Renal cortex interstitium (tissue), 11 donors: ENCODE measurements around the gene ITGA6. TPM values are rescaled to one million over a fixed set of nuclear protein-coding genes. Genes with fewer than 3 reads are reported as not detected.
"Not testable (repeated sequence)": the region's sequence is repeated elsewhere in the genome, so short reads cannot be mapped to it uniquely, and the experiment has no call there.

Experiments used
- DNase-seq, 11 donors: peaks; one replicate each; pipeline ENCODE4 v3.0.0-alpha.2; 2013; ENCODE audit warnings: low read depth in 9 of 11, low spot score in 4 of 11; ENCODE audit errors: extremely low read depth in 1 of 11
- polyA plus RNA-seq, 3 donors: library from polyadenylated mRNA; unstranded; fragments of 120-200 nt; gene quantifications; one replicate each; pipeline ENCODE4 v1.2.1, GENCODE V29; 2013; ENCODE audit not compliant: insufficient read length in 3 of 3

The ITGA6 gene
- polyA plus RNA-seq, 3 donors: 102 to 124 (median 116) TPM

DNA sequence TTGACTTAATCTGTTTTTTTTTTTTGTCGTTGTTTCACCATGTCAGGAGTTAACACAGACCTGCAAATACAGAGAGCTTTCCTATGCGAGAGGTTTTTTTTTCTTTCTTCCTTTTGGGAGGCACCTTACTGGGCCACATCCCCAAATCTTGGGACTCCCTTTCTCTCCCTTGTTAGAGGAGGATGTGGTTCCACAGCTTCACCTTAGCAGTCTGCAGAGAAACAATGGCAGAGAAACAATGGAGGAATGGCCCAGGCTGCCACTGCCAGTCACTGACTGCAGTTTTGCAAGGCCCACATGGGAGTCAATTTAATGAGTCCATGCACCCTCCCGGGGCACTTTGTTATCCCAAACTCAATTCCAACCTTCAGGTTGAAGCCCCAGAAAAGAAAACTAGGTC, 107.7 kb downstream of the ITGA6 start:
- DNase-seq: no peak

- DNase-seq: not testable (repeated sequence)
Observed at GRCh38 chr2:172537851-172538250, 110.5 kb downstream of the ITGA6 start.

- DNase-seq: no peak
Observed at GRCh38 chr2:172539767-172540166, 112.4 kb downstream of the ITGA6 start.

DNA sequence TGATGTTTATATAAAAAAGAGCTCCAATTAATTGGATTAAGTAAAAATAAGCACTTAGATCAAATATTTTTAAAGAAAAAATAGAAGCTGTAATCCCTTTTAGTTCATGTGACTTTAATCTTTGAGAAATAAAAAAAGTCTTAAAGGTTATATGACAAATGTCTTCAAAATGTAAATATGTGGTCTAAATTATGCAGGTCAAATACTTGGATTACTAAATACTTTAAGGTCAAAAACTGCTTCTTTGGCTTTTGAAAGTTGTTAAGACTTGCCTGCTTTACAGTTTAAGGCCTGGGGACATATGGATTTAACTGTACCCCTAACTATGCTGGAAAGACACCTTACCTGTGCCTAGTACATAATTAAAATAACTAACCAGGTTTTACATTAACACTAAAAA, 113.0 kb downstream of the ITGA6 start:
- no peak for DNase-seq

- no peak for DNase-seq
Observed at GRCh38 chr2:172545408-172546075, 118.2 kb downstream of the ITGA6 start.

DNA sequence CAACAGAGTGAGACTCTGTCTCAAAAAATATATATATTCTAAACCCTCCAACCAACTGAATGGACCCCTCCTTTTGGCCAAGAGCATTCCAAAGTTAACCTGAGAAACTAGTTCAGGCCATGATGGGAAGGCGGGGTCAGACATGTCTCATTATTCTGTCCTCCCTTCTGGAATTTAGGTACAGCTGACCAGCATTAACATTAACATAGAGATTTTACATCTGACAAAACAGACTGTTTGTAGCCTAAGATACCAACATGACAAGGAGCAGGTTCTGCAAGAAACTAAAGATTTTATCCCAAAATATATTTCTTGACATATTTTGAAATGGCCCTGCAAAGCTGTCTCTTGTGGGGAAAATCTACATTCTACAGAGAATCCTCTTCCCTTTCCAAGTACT, 121.7 kb downstream of the ITGA6 start:
- no peak for DNase-seq

- not testable (repeated sequence) for DNase-seq
Observed at GRCh38 chr2:172549802-172550201, 122.4 kb downstream of the ITGA6 start.

DNA sequence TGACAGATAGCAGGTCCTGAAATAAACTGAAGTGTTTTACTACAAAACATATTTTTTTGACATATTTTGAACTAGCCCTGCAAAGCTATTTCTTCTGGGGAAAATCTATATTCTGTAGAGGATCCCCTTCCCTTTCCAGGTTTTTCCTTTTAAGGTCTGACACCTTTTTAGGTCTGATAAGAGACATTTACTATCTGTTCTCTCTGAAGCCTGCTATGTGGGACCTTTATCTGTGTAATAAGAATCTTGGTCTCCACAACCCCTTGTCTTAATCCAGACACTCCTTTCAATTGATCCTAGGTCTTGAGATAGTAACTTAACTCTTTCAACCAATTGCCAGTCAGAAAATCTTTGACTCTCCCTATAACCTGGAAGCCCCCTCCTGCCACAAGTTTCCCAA, 123.0 kb downstream of the ITGA6 start:
- no peak for DNase-seq

DNA sequence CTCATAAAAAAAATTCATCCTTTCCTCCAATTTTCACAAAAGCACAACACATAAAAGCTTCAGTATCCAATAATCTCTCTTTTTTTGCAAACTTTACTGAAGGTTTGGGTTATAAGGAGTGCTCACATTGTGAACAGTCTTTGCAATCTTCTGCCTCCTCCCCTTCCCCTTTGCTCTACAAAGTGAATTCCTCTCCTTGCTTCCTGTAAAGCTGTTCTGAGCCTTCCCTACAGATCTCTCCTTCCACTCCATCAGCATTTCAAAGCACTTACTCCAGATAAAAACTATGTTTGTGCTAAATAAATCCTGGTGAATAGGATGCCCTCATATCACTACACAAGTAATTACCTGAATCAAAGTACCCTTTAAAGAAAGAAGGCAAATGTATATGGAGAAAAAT, 123.9 kb downstream of the ITGA6 start:
- no peak for DNase-seq

- DNase-seq: no peak
Observed at GRCh38 chr2:172552547-172553291, 125.3 kb downstream of the ITGA6 start.

GRCh38 chr2:172554352-172555271, 127.2 kb downstream of the ITGA6 start:
- DNase-seq: no peak

- no peak for DNase-seq
Observed at GRCh38 chr2:172555272-172555521, 127.8 kb downstream of the ITGA6 start.

Other genes with a start within 250 kb of the ITGA6 start
- gene PDK1, start 128.5 kb downstream of the ITGA6 start, polyA plus RNA-seq: 10 to 100 TPM; 10.9 to 18.8 (median 11.6) TPM